ENCODE data around the gene IL36A.

IL36A gene

GRCh38 chr2:113046465-113046864 is 41.2 kb downstream of the IL36A start:
- no peak overlapping the region for H3K4me3 ChIP-seq (ENCODE audit: low read depth, low read length)

DNA sequence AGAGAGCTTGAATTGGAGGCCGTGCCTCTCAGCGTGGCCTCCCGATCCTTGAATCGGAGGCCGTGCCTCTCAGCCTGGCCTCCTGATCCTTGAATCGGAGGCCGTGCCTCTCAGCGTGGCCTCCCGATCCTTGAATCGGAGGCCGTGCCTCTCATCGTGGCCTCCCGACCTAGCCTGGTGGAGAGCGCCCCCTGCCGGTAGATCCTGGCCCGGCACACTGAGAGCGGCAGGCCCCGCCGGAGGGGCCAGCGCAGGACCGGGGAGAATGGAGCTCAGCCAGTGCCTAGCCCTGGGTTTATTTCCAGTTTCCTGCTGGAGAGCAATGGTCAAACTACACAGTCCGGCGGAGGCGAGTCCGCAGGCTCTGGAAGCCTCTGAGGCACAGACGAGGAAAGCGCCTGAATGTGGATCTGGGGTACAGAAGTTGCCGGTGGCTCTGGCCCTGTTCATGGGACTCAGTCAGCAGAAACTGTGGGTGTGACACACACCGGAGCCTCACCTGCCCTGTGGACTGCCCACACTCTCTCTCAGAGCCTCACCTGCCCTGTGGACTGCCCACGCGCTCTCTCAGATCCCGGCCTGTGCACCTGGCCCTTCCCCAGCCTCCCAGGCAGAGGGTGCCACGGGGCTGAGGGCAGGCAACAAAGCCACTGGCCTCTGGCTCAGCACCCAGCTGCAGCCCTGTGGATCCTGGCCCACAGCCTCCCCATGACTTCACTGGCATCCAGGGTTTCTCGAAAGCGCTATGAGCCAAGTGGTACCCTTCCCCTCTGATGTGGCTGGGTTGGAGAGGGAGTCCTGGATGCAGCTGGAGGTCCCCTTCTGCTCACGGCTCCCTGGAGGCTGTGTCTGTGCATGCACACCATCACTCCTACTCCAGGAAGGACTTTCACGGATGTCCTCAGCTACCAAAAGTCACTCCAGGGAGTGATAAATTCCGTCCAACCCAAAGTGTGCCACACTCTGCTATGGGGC is 45.9 kb downstream of the IL36A start:
- no peak overlapping the region for H3K4me3 ChIP-seq (ENCODE audit: low read depth, low read length)

DNA sequence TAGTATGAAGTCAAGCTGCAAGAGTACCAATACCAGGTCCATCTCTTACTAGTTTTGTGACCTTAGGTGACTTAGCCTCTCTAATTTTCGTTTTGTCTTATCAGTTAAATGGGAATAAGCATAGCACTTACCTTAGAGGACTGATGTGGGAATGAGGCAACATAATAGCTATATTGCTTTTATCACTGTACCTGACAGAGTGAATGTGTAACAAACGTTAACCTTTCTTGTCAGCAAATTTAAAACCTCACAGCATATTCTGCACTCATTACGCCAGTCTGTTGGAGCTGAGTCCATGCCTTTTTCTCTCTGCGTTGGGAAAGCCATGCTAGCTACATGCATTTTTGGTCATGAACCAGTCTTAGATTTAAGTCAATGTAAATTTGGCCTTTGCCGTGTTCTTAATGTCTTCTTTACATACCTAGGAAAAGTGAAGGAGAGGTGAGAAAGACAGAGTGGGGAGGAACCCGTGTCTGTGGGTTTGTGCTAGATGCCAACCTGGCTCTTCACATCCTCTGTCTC is 47.2 kb downstream of the IL36A start, which contains the start of gene IL36B:
Gene IL36B (minus strand): TSS at position 472 of the 522 bp plus-strand sequence.
- no peak within 1 kb of the TSS for H3K4me3 ChIP-seq (ENCODE audit: low read depth, low read length)

- H3K4me3 ChIP-seq (ENCODE audit: low read depth, low read length), result no peak overlapping the region
These were observed 48.4 kb downstream of the IL36A start for GRCh38 chr2:113053666-113054065.

GRCh38 chr2:113054066-113054465 is 48.8 kb downstream of the IL36A start:
- no peak overlapping the region for H3K4me3 ChIP-seq (ENCODE audit: low read depth, low read length)

DNA sequence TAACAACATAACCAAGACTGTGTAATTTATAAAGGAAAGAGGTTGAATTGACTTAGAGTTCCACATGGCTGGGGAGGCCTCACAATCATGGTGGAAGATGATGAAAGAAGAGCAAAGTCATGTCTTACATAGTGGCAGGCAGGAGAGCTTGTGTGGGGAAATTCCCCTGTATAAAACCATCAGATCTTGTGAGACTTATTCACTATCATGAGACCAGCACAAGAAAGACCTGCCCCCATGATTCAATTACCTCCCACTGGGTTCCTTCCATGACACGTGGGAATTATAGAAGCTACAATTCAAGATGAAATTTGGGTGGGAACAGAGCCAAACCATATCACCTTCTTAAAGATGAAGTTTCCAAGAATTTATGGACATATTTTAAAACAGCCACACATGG is 51.3 kb downstream of the IL36A start:
- H3K4me3 ChIP-seq (ENCODE audit: low read depth, low read length), result no peak overlapping the region

DNA sequence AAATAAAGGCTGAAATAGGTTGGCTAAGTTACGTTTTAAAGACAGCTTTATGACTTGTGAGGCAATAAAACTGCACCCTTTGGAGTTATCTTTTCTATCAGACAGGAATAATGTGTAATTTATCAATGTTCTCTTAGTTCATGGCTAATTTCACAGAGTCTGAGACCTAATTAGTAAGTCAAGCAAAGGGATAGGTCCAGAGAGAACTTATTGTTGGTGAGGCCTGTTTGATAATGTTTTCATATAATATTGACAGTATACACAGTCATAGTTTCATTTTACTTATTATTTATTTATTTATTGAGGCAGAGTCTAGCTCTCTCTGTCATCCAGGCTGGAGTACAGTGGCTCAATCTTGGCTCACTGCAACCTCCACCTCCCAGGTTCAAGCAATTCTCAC is 51.9 kb downstream of the IL36A start:
- no peak overlapping the region for H3K4me3 ChIP-seq (ENCODE audit: low read depth, low read length)

Data from iPS-11a (cell line).